CD4-positive, CD25-positive, alpha-beta regulatory T cell (primary cell): Measurements from ENCODE around the gene AHCYL1. TPM values are rescaled to one million over a fixed set of nuclear protein-coding genes. Genes with fewer than 3 reads are reported as not detected.

Experiments used
- ATAC-seq, 2 donors: fragments of 150-1000 bp; cut with Tn5 transposase; one replicate each; pipeline ENCODE4 v1.10.0; 2021; ENCODE audit warnings: low read depth in 2 of 2, moderate number of reproducible peaks in 2 of 2, moderate library complexity in 1 of 2
- DNase-seq, 3 donors: peaks; one replicate each; pipeline versions ENCODE4 v3.0.0 to v3.0.0-alpha.2; 2012 to 2022; ENCODE audit warnings: mixed read lengths in 1 of 3
- H3K27ac ChIP-seq: one replicate; pipeline ENCODE4 v1.7.0; 2013; ENCODE audit warnings: mild to moderate bottlenecking, low read length; ENCODE audit not compliant: insufficient read depth, poor library complexity, severe bottlenecking
- H3K27me3 ChIP-seq: one replicate; pipeline ENCODE4 v1.7.0; 2013; ENCODE audit warnings: low read length; ENCODE audit not compliant: control insufficient read depth, insufficient read depth
- H3K36me3 ChIP-seq: one replicate; pipeline ENCODE4 v1.7.0; 2013; ENCODE audit warnings: mild to moderate bottlenecking, low read length, moderate library complexity; ENCODE audit not compliant: control insufficient read depth, insufficient read depth
- H3K4me1 ChIP-seq: 2 replicates; pipeline ENCODE4 v1.7.0; 2013; ENCODE audit warnings: mild to moderate bottlenecking, low read length; ENCODE audit not compliant: insufficient read depth, control insufficient read depth, poor library complexity, severe bottlenecking
- H3K4me3 ChIP-seq: one replicate; pipeline ENCODE4 v1.7.0; 2013; ENCODE audit warnings: low read depth, mild to moderate bottlenecking, low read length, moderate library complexity
- H3K9me3 ChIP-seq, 2 experiments: 1 replicate in 1 of 2; 2 replicates in 1 of 2; pipeline ENCODE4 v1.7.0; 2013; ENCODE audit warnings: low read length in 2 of 2, mild to moderate bottlenecking in 1 of 2, moderate library complexity in 1 of 2; ENCODE audit not compliant: control insufficient read depth in 2 of 2
- H3K27ac Mint-ChIP-seq, 3 donors: one replicate each; pipeline ENCODE4 v1.8.0; 2020 to 2022; ENCODE audit warnings: mild to moderate bottlenecking in 3 of 3, mixed read lengths in 3 of 3, moderate library complexity in 2 of 3
- H3K27me3 Mint-ChIP-seq: one replicate; pipeline ENCODE4 v1.8.0; 2022; ENCODE audit warnings: mild to moderate bottlenecking, mixed read lengths
- H3K36me3 Mint-ChIP-seq: one replicate; pipeline ENCODE4 v1.8.0; 2020; ENCODE audit warnings: mixed read lengths
- H3K4me1 Mint-ChIP-seq, 4 donors: one replicate each; pipeline ENCODE4 v1.8.0; 2020 to 2022; ENCODE audit warnings: mixed read lengths in 4 of 4, mild to moderate bottlenecking in 1 of 4
- H3K4me3 Mint-ChIP-seq, 4 donors: one replicate each; pipeline ENCODE4 v1.8.0; 2020 to 2022; ENCODE audit warnings: mild to moderate bottlenecking in 4 of 4, mixed read lengths in 4 of 4, moderate library complexity in 3 of 4
- H3K9me3 Mint-ChIP-seq, 7 donors: one replicate each; pipeline ENCODE4 v1.8.0; 2020 to 2022; ENCODE audit warnings: mixed read lengths in 7 of 7, mild to moderate bottlenecking in 3 of 7, moderate library complexity in 2 of 7
- polyA plus RNA-seq, 4 donors: library from polyadenylated mRNA; unstranded; fragments of 300-500 nt; fragmentation: Illumina TruSeq; gene quantifications; one replicate each; pipeline ENCODE4 v1.2.3, GENCODE V29; 2021
- total RNA-seq: library from RNA; stranded (reverse); gene quantifications from one replicate; pipeline ENCODE4 v1.2.3, GENCODE V29; 2022

The AHCYL1 gene
- total and polyA plus RNA-seq, 5 donors from 2014 or later: 27.8 to 49.3 (median 45.9) TPM

GRCh38 chr1:110051262-110051648 is 66.7 kb downstream of the AHCYL1 start:
- no peaks in the 10 kb centered on the region for H3K27me3 Mint-ChIP-seq
- DNase-seq: no peak
- Histone ChIP-seq H3K27ac (no peak overlapping the region), H3K4me1 (no peaks in the 10 kb centered on the region), H3K36me3 (peaks cover 97% of the 10 kb centered on the region), H3K27me3 (no peaks in the 10 kb centered on the region), H3K9me3 (no peaks in the 10 kb centered on the region), H3K4me3 (no peak overlapping the region)
- peak overlapping the region in 1 of 3 donors; percentile 22 for H3K27ac Mint-ChIP-seq
- no peaks in the 10 kb centered on the region for H3K9me3 Mint-ChIP-seq
- ATAC-seq: no peak
- H3K4me3 Mint-ChIP-seq: no peak overlapping the region
- H3K4me1 Mint-ChIP-seq: peaks cover 0 to 10% (median 5%) of the 10 kb centered on the region in 4 donors
- H3K36me3 Mint-ChIP-seq: peaks cover 62% of the 10 kb centered on the region

GRCh38 chr1:110053552-110054428 is 69.2 kb downstream of the AHCYL1 start:
- H3K36me3 ChIP-seq: peaks cover 99% of the 10 kb centered on the region
- H3K27me3 Mint-ChIP-seq: no peaks in the 10 kb centered on the region
- H3K36me3 Mint-ChIP-seq: peaks cover 56% of the 10 kb centered on the region
- ATAC-seq (peak; percentile 54 to 75), DNase-seq (peak; percentile 47 to 58 (median 48))
- H3K27ac ChIP-seq: no peak overlapping the region
- H3K27me3 ChIP-seq: no peaks in the 10 kb centered on the region
- no peaks in the 10 kb centered on the region for H3K9me3 ChIP-seq
- peak overlapping the region in 1 of 3 donors; percentile 7 for H3K27ac Mint-ChIP-seq
- H3K9me3 Mint-ChIP-seq: no peaks in the 10 kb centered on the region
- no peak overlapping the region for H3K4me3 ChIP-seq
- no peaks in the 10 kb centered on the region for H3K4me1 ChIP-seq
- H3K4me3 Mint-ChIP-seq: no peak overlapping the region
- H3K4me1 Mint-ChIP-seq: peaks cover 0 to 9% (median 7%) of the 10 kb centered on the region in 4 donors

GRCh38 chr1:110055493-110056284 is 71.1 kb downstream of the AHCYL1 start:
- no peak for ATAC-seq
- H3K27ac ChIP-seq: no peak overlapping the region
- no peaks in the 10 kb centered on the region for H3K4me1 ChIP-seq
- peak overlapping the region in 1 of 3 donors; percentile 17 for H3K27ac Mint-ChIP-seq
- no peak for DNase-seq
- no peaks in the 10 kb centered on the region for H3K27me3 ChIP-seq
- peaks cover 82% of the 10 kb centered on the region for H3K36me3 ChIP-seq
- H3K4me3 Mint-ChIP-seq: no peak overlapping the region
- peaks cover 0 to 10% (median 8%) of the 10 kb centered on the region in 4 donors for H3K4me1 Mint-ChIP-seq
- H3K36me3 Mint-ChIP-seq: peaks cover 57% of the 10 kb centered on the region
- no peaks in the 10 kb centered on the region for H3K9me3 ChIP-seq
- no peak overlapping the region for H3K4me3 ChIP-seq
- H3K9me3 Mint-ChIP-seq: no peaks in the 10 kb centered on the region
- H3K27me3 Mint-ChIP-seq: no peaks in the 10 kb centered on the region

GRCh38 chr1:110056285-110056683 is 71.7 kb downstream of the AHCYL1 start:
- no peak overlapping the region for H3K27ac Mint-ChIP-seq
- no peaks in the 10 kb centered on the region for H3K4me1 ChIP-seq
- H3K27me3 ChIP-seq: no peaks in the 10 kb centered on the region
- ATAC-seq (no peak), DNase-seq (no peak)
- peaks cover 0 to 10% (median 8%) of the 10 kb centered on the region in 4 donors for H3K4me1 Mint-ChIP-seq
- H3K36me3 ChIP-seq: peaks cover 76% of the 10 kb centered on the region
- H3K9me3 ChIP-seq: no peaks in the 10 kb centered on the region
- H3K9me3 Mint-ChIP-seq: no peaks in the 10 kb centered on the region
- peaks cover 56% of the 10 kb centered on the region for H3K36me3 Mint-ChIP-seq
- H3K27ac ChIP-seq: no peak overlapping the region
- H3K27me3 Mint-ChIP-seq: no peaks in the 10 kb centered on the region
- H3K4me3 Mint-ChIP-seq: no peak overlapping the region
- H3K4me3 ChIP-seq: no peak overlapping the region

GRCh38 chr1:110056776-110057175 is 72.2 kb downstream of the AHCYL1 start:
- Mint-ChIP-seq H3K27ac (no peak overlapping the region), H3K36me3 (peaks cover 53% of the 10 kb centered on the region)

GRCh38 chr1:110057963-110058518 is 73.5 kb downstream of the AHCYL1 start:
- peaks cover 59% of the 10 kb centered on the region for H3K36me3 ChIP-seq
- H3K36me3 Mint-ChIP-seq: peaks cover 48% of the 10 kb centered on the region

More at GRCh38 chr1:110056776-110057175, 72.2 kb downstream of the AHCYL1 start:
- no peaks in the 10 kb centered on the region for H3K9me3 ChIP-seq
- H3K27ac ChIP-seq: no peak overlapping the region
- Mint-ChIP-seq H3K27me3 (no peaks in the 10 kb centered on the region), H3K9me3 (no peaks in the 10 kb centered on the region), H3K4me1 (peaks cover 0 to 9% (median 8%) of the 10 kb centered on the region in 4 donors), H3K4me3 (no peak overlapping the region)
- no peak for ATAC-seq
- H3K36me3 ChIP-seq: peaks cover 71% of the 10 kb centered on the region
- no peaks in the 10 kb centered on the region for H3K4me1 ChIP-seq
- no peak overlapping the region for H3K4me3 ChIP-seq
- no peak for DNase-seq
- no peaks in the 10 kb centered on the region for H3K27me3 ChIP-seq

GRCh38 chr1:110058591-110058990 is 74.0 kb downstream of the AHCYL1 start:
- no peak for DNase-seq
- Histone ChIP-seq H3K27me3 (no peaks in the 10 kb centered on the region), H3K4me1 (no peaks in the 10 kb centered on the region), H3K27ac (no peak overlapping the region), H3K9me3 (no peaks in the 10 kb centered on the region), H3K36me3 (peaks cover 53% of the 10 kb centered on the region), H3K4me3 (no peak overlapping the region)
- no peak for ATAC-seq
- Mint-ChIP-seq H3K27me3 (no peaks in the 10 kb centered on the region), H3K4me1 (peaks cover 0 to 9% (median 7%) of the 10 kb centered on the region in 4 donors), H3K36me3 (peaks cover 42% of the 10 kb centered on the region), H3K27ac (peak overlapping the region in 1 of 3 donors; percentile 12), H3K4me3 (no peak overlapping the region), H3K9me3 (no peaks in the 10 kb centered on the region)

More at GRCh38 chr1:110057963-110058518, 73.5 kb downstream of the AHCYL1 start:
- Histone ChIP-seq H3K27ac (no peak overlapping the region), H3K4me3 (no peak overlapping the region), H3K9me3 (no peaks in the 10 kb centered on the region), H3K27me3 (no peaks in the 10 kb centered on the region), H3K4me1 (no peaks in the 10 kb centered on the region)
- H3K9me3 Mint-ChIP-seq: no peaks in the 10 kb centered on the region
- no peak overlapping the region for H3K4me3 Mint-ChIP-seq
- H3K4me1 Mint-ChIP-seq: peaks cover 0 to 9% (median 7%) of the 10 kb centered on the region in 4 donors
- DNase-seq (no peak), ATAC-seq (no peak)
- no peaks in the 10 kb centered on the region for H3K27me3 Mint-ChIP-seq
- H3K27ac Mint-ChIP-seq: peak overlapping the region in 1 of 3 donors; percentile 12
